ENCODE data around the gene NPW. TPM values are rescaled to one million over a fixed set of nuclear protein-coding genes. Genes with fewer than 3 reads are reported as not detected.

Gene NPW
- total and polyA plus RNA-seq, 2 of the 8 experiments (the other 6 are each of a cell fraction or from before 2014, with no cell fraction given) = 4.0 to 10.3 TPM

GRCh38 chr16:2004795-2005517 lies 14.6 kb upstream of the NPW start:
- no peak overlapping the region for H3K14ac ChIP-seq (ENCODE audit: insufficient read length)

More at GRCh38 chr16:2004795-2005517, 14.6 kb upstream of the NPW start:
- ChIA-PET CTCF (ENCODE audit: partially characterized antibody) (interaction anchor here (0.6 to 4.3 kb wide), 29 partner anchors 8 to 147 kb away, joined by 3 to 55 read pairs (median 7); partner anchors contain the start of genes NPW, NTHL1, SYNGR3 and TSC2), POLR2A (ENCODE audit: partially characterized antibody) (interaction anchor here (0.6 to 4.7 kb wide), 19 partner anchors 9 to 150 kb away, joined by 3 to 37 read pairs (median 5); partner anchors contain the start of genes NPW, RNF151, RPS2 and SYNGR3)
- no peak overlapping the region for H2AK5ac ChIP-seq (ENCODE audit: low read depth, low read length)
- no peaks in the 10 kb centered on the region for H3K9me3 ChIP-seq (ENCODE audit: insufficient read depth in 2 of 2, low read depth in 1 of 2, low read length in 1 of 2)
- no peaks in the 10 kb centered on the region for H3K27me3 ChIP-seq (replicated peaks in 1 of 4; ENCODE audit: control insufficient read depth in 3 of 4, extremely low read depth in 1 of 4, insufficient read depth in 3 of 4, low read length in 3 of 4)
- H4K8ac ChIP-seq (ENCODE audit: extremely low read depth, insufficient read depth, low read length) = no peak overlapping the region; the same call in 1 of the 2 replicates
- H2BK12ac ChIP-seq (ENCODE audit: low read depth, low read length) = no peak overlapping the region
- H2BK15ac ChIP-seq (ENCODE audit: low read length) = no peak overlapping the region
- H4K91ac ChIP-seq (replicated peaks; ENCODE audit: insufficient read length, low read length) = no peak overlapping the region
- DNase-seq (ENCODE audit: low read depth in 1 of 2, low spot score in 2 of 2) (no peak), FAIRE-seq (no peak)
- peaks cover 22 to 52% of the 10 kb centered on the region in 2 experiments; a peak in 3 of 4 replicates for H3K79me2 ChIP-seq (ENCODE audit: control insufficient read depth in 1 of 2, insufficient read depth in 2 of 2, low read length in 2 of 2)
- no peak overlapping the region for H2AFZ ChIP-seq (ENCODE audit: low read length)
- 0 out of 2 replicates have a peak overlapping the region, but pooled peaks have one; percentile 53 for H2BK5ac ChIP-seq (ENCODE audit: low read depth, low read length)
- H3K23ac ChIP-seq (ENCODE audit: insufficient read length) = no peak overlapping the region
- H3K9ac ChIP-seq (replicated peaks in 1 of 4; ENCODE audit: extremely low read depth in 1 of 4, low read depth in 3 of 4, low read length in 3 of 4) = no peak overlapping the region; a peak in 1 of 7 replicates
- H3K23me2 ChIP-seq (ENCODE audit: low read depth, low read length) = peaks cover 8% of the 10 kb centered on the region; the same call in 1 of the 2 replicates
- 96% methylated on average over 28 of the region's 34 CpGs; no CpG with 5 or more reads in 1 of the 2 experiments for WGBS, 2 experiments (ENCODE audit: extremely low coverage in 1 of 2, insufficient coverage in 1 of 2, insufficient read length in 1 of 2, insufficient replicate concordance in 2 of 2, low coverage in 1 of 2, low lambda C conversion rate in 2 of 2, missing lambda C conversion rate in 1 of 2)
- H3K56ac ChIP-seq (replicated peaks; ENCODE audit: insufficient read length, low read depth, low read length) = no peak overlapping the region
- TF ChIP-seq SP1 (IDR thresholded peaks at IDR 0.05; ENCODE audit: low read depth, low read length) = no peak
- TF ChIP-seq KDM1A (IDR thresholded peaks at IDR 0.05; ENCODE audit: borderline replicate concordance, low read length) = no peak
- no peak for TF ChIP-seq ZNF274 (IDR thresholded peaks at IDR 0.05; ENCODE audit: borderline replicate concordance, extremely low read depth, low read length)
- no peak overlapping the region for H2BK20ac ChIP-seq (ENCODE audit: low read length)
- H2BK120ac ChIP-seq (replicated peaks; ENCODE audit: low read depth, low read length) = no peak overlapping the region
- no peak overlapping the region for H3K27ac ChIP-seq (ENCODE audit: low read depth, low read length)
- H4K20me1 ChIP-seq (replicated peaks in 1 of 2; ENCODE audit: control insufficient read depth in 1 of 2, insufficient read depth in 2 of 2, low read length in 2 of 2) = peaks cover 29 to 64% of the 10 kb centered on the region in 2 experiments
- H3K4me1 ChIP-seq (replicated peaks in 1 of 4; ENCODE audit: control insufficient read depth in 3 of 4, insufficient read depth in 4 of 4, low read length in 3 of 4) = peaks cover 0 to 33% (median 18%) of the 10 kb centered on the region in 4 experiments; a peak in 5 of 7 replicates
- no peak overlapping the region for H3K18ac ChIP-seq (ENCODE audit: extremely low read depth, low read length)
- peaks cover 9% of the 10 kb centered on the region; the same call in 1 of the 2 replicates for H3K79me1 ChIP-seq (ENCODE audit: low read depth, low read length)
- H4K5ac ChIP-seq (ENCODE audit: insufficient read length, low read depth, low read length) = no peak overlapping the region
- peak overlapping the region in 1 of 2 experiments; percentile 63; a peak in 2 of 4 replicates for H3K4me2 ChIP-seq (ENCODE audit: insufficient read depth in 1 of 2, low read depth in 2 of 2, low read length in 2 of 2)
- H3K4me3 ChIP-seq (ENCODE audit: extremely low read depth in 1 of 4, insufficient read depth in 2 of 4, low read depth in 3 of 4, low read length in 4 of 4) = no peak overlapping the region
- no peak overlapping the region for H3K4ac ChIP-seq (replicated peaks; ENCODE audit: insufficient read length, low read depth, low read length)
- H3K36me3 ChIP-seq (ENCODE audit: control insufficient read depth in 2 of 4, insufficient read depth in 4 of 4, low read length in 3 of 4) = peaks cover 14 to 29% (median 24%) of the 10 kb centered on the region in 4 experiments
